Ishikawa (cell line): Measurements from ENCODE around the gene USH1G.

Source experiments
- CEBPB ChIP-seq: IDR thresholded peaks from 2 replicates; pipeline ENCODE4 v1.6.1; 2012
- CREB1 ChIP-seq: IDR thresholded peaks from 2 replicates; pipeline ENCODE4 v1.6.1; 2012; ENCODE audit warnings: low read depth
- EGR1 ChIP-seq: IDR thresholded peaks from 2 replicates; pipeline ENCODE4 v1.6.1; 2012
- EP300 ChIP-seq: IDR thresholded peaks from 2 replicates; pipeline ENCODE4 v1.6.1; 2012; ENCODE audit warnings: borderline replicate concordance
- FOXM1 ChIP-seq: IDR thresholded peaks from 2 replicates; pipeline ENCODE4 v1.6.1; 2012; ENCODE audit warnings: low read depth, borderline replicate concordance
- MAX ChIP-seq: IDR thresholded peaks from 2 replicates; pipeline ENCODE4 v1.6.1; 2012
- NFIC ChIP-seq: IDR thresholded peaks from 2 replicates; pipeline ENCODE4 v1.6.1; 2012
- RAD21 ChIP-seq: IDR thresholded peaks from 2 replicates; pipeline ENCODE4 v1.6.1; 2012; ENCODE audit warnings: low read depth
- REST ChIP-seq: IDR thresholded peaks from 2 replicates; pipeline ENCODE4 v1.6.1; 2012; ENCODE audit warnings: low read depth, mild to moderate bottlenecking
- TAF1 ChIP-seq: IDR thresholded peaks from 2 replicates; pipeline ENCODE4 v1.6.1; 2012; ENCODE audit warnings: low read depth, mild to moderate bottlenecking
- TCF12 ChIP-seq: IDR thresholded peaks from 2 replicates; pipeline ENCODE4 v1.6.1; 2012; ENCODE audit warnings: low read depth
- TEAD4 ChIP-seq: IDR thresholded peaks from 2 replicates; pipeline ENCODE4 v1.6.1; 2012
- USF1 ChIP-seq: IDR thresholded peaks from 2 replicates; pipeline ENCODE4 v1.6.1; 2012
- YY1 ChIP-seq: IDR thresholded peaks from 2 replicates; pipeline ENCODE4 v1.6.1; 2012; ENCODE audit warnings: low read depth
- ZBTB7A ChIP-seq: IDR thresholded peaks from 2 replicates; pipeline ENCODE4 v1.6.1; 2012; ENCODE audit warnings: low read depth

Gene USH1G

GRCh38 chr17:74922694-74923537 lies at the start of gene USH1G:
TSS of gene USH1G (minus strand) at chr17:74923255. CDS start at chr17:74923073, 182 bp downstream.
- no peak for TF ChIP-seq FOXM1
- peak; percentile 83 for TF ChIP-seq EGR1
- TF ChIP-seq CREB1, result no peak
- TF ChIP-seq TEAD4, result no peak
- TF ChIP-seq USF1, result no peak
- no peak for TF ChIP-seq REST
- no peak for TF ChIP-seq RAD21
- TF ChIP-seq YY1, result 0 out of 2 replicates have a peak, but pooled peaks have one; percentile 28
- TF ChIP-seq NFIC, result no peak
- TF ChIP-seq MAX, result no peak
- peak; percentile 26; the same call in 1 of the 2 replicates for TF ChIP-seq TAF1

DNA sequence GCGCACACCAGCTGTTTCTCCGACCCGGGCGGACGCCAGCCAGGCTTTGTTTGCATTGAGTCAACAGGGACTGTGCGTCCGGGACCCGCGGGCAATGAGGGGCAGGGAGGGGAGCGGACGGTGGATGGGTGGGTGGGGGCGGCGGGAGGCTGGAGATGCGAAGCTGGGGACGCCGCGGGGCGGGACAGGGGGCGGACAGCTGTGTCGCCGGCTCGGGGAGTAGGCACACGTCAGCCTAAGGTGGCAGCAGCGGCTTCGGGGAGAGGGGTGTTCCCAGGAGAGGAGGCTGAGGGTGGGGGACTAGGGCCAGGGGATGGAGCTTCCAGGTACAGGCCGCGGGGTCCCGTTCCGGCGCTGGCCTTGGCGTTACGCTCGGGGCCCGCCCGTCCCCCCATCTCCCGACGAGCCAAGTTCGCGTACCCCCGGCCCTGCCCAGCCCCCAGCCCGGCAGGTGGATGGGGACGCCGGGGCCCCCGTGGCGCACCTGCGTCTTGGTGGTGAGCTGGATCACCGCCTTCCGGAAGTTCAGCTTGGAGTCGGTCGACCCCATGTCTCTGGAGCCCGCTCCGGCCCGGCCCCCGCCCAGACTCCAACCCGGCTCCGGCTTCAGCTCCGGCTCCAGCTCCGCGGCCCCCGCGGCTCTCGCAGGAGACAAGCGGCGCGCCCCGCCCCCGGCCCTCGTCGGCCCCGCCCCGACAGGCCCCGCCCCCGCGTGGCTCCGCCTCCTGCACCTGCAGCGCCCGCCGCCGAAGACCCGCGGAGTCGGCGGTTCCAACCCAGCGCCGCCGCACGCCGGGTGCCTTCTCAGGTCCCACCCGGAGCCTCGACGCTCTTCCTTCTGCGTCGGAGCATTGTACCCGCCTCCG lies 49.3 kb upstream of the USH1G start, which contains the start of gene HID1:
Gene HID1 (minus strand): TSS at position 653 of the 866 bp plus-strand sequence. CDS start 103 bp downstream, at position 550.
- no peak for TF ChIP-seq TEAD4
- no peak for TF ChIP-seq CEBPB
- TF ChIP-seq USF1, result no peak
- no peak for TF ChIP-seq CREB1
- TF ChIP-seq TAF1, result no peak
- no peak; the same call in none of the 2 replicates for TF ChIP-seq EGR1
- no peak for TF ChIP-seq RAD21
- no peak for TF ChIP-seq FOXM1
- TF ChIP-seq REST, result no peak
- TF ChIP-seq EP300, result peak; percentile 36
- peak; percentile 76 for TF ChIP-seq MAX
- peak; percentile 68 for TF ChIP-seq TCF12
- TF ChIP-seq NFIC, result no peak
- peak; percentile 85; the same call in 1 of the 2 replicates for TF ChIP-seq ZBTB7A

DNA sequence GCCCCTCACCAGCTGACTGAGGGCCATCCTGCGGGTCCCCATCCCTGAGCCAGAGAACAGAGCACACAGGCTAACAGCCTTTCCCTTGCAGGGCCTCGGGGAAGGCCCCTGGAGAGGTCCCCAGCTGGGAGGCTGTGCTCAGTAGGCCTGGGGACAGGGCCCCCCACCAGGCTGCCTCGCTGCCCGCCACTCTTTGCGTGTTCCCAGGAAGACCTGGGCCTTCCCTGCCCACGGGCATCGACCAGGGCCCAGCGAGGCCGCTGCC lies 48.7 kb upstream of the USH1G start:
- TF ChIP-seq TEAD4 (no peak), MAX (no peak), FOXM1 (no peak), TCF12 (no peak), NFIC (no peak), CEBPB (no peak), RAD21 (no peak), ZBTB7A (no peak; the same call in 1 of the 2 replicates), EGR1 (no peak), REST (no peak), USF1 (no peak), CREB1 (no peak)
